SK-N-MC (cell line): ENCODE measurements around the gene MTNR1B.

ENCODE experiments used
- EZH2 ChIP-seq: fragments of 200-600 bp; sonication (generic); IDR thresholded peaks from one replicate; pipeline ENCODE4 v1.6.1; 2017; ENCODE audit warnings: antibody characterized with exemption
- POLR2AphosphoS5 ChIP-seq: IDR thresholded peaks from 2 replicates; pipeline ENCODE4 v1.6.1; 2012; ENCODE audit warnings: mild to moderate bottlenecking, low read depth, low read length, borderline replicate concordance

GRCh38 chr11:93028960-93029522 is 59.6 kb downstream of the MTNR1B start:
- no peak for TF ChIP-seq POLR2AphosphoS5
- TF ChIP-seq EZH2, result no peak
